Measurements from ENCODE around the gene KLHL8.

The KLHL8 gene

DNA sequence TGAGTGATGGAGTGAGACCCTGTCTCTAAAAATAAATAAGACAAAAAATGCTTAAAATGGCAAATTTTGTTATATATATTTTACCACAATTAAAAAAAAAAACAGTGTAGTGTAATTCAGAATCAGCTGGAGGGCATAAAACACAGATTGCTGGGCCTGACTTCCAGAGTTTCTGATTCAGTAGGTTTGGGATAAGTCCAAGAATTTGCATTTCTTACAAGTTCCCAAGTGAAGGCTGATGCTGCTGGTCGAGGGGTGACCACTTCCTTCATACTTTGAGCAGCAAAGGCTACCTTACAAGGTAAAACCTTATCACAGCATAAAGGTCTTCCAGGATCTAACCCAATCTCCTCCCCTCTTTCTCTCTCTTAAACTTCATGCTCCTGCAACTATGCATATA is 40.7 kb downstream of the KLHL8 start:
- TF ChIP-seq, protein P1, sequence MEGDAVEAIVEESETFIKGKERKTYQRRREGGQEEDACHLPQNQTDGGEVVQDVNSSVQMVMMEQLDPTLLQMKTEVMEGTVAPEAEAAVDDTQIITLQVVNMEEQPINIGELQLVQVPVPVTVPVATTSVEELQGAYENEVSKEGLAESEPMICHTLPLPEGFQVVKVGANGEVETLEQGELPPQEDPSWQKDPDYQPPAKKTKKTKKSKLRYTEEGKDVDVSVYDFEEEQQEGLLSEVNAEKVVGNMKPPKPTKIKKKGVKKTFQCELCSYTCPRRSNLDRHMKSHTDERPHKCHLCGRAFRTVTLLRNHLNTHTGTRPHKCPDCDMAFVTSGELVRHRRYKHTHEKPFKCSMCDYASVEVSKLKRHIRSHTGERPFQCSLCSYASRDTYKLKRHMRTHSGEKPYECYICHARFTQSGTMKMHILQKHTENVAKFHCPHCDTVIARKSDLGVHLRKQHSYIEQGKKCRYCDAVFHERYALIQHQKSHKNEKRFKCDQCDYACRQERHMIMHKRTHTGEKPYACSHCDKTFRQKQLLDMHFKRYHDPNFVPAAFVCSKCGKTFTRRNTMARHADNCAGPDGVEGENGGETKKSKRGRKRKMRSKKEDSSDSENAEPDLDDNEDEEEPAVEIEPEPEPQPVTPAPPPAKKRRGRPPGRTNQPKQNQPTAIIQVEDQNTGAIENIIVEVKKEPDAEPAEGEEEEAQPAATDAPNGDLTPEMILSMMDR (conservative IDR thresholded peaks at IDR 0.05; ENCODE audit: control insufficient read depth, insufficient read depth, low read depth, low read length), result no peak
- peak; percentile 33 for DNase-seq (ENCODE audit: low read depth)
- H3K4me3 ChIP-seq (ENCODE audit: control insufficient read depth, low read depth, low read length), result no peak overlapping the region

DNA sequence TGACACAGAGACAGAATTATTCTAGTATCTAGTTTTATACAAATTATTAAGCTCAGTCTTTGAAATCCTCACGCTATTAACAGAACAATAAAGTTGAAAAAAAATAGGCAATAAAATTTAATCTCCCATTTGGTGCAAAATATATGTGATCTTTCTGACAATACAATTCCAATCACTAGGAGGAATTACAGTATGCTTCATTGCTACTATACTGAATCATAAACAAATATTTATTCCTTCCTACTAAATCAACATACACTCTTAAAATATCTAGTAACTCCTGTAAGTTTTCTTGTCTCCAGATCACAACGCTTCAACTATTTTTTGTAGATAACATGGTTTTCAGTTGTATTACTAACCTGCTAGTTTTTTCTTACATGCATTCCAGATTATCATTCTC is 45.7 kb downstream of the KLHL8 start:
- DNase-seq (ENCODE audit: low read depth), result no peak
- TF ChIP-seq, protein P1 (conservative IDR thresholded peaks at IDR 0.05; ENCODE audit: control insufficient read depth, insufficient read depth, low read depth, low read length), result no peak

DNA sequence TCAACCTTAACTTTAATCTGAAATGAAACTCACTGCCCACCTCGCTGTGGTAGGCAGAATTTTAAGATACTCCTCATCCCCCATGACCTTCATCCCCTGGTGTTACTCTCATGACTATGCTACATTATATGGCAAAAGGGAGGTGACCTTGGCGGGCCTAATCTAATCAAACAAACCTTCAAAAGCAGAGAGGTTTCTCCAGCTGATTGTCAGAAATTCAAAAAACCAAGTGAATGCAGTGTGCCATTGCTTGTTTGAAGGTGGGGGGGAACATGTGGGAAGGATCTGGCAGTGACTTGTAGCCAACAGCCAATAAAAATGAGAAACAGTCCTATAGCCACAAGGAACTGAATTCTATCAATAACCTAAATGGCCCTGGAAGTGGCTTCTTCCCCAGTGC is 48.5 kb downstream of the KLHL8 start:
- TF ChIP-seq, protein P1 (conservative IDR thresholded peaks at IDR 0.05; ENCODE audit: control insufficient read depth, insufficient read depth, low read depth, low read length), result no peak
- no peak for DNase-seq (ENCODE audit: low read depth)
- no peak overlapping the region for H3K4me3 ChIP-seq (ENCODE audit: control insufficient read depth, low read depth, low read length)

More for the DNA sequence above, 45.7 kb downstream of the KLHL8 start:
- no peak overlapping the region for H3K4me3 ChIP-seq (ENCODE audit: control insufficient read depth, low read depth, low read length)

DNA sequence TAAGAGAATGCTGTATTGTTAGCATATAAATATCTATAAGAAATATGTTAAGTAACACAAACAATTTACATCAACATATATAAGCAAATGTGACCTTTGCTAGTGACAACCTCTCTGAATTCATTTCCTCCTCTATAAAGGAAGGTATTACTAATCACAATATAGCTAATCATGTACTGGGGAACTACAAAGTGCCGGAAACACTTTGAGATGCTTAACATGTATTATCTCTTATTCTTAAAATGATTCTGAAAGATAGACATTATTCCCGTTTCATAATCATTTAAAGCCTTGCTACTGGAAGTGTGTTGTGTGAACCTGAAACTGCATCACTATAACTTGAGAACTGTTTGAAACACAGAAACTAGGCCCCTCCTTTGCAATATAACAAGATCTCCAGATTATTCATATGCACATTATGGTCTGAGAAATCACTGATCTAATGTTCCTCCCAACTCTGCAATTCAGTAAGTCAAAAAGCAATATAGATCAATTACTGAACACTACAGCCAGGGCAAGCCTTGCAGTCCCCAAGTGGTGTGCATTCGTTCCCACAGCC is 54.0 kb downstream of the KLHL8 start:
- no peak for DNase-seq (ENCODE audit: low read depth)
- H3K4me3 ChIP-seq (ENCODE audit: control insufficient read depth, low read depth, low read length), result no peak overlapping the region
- TF ChIP-seq, protein P1 (conservative IDR thresholded peaks at IDR 0.05; ENCODE audit: control insufficient read depth, insufficient read depth, low read depth, low read length), result no peak

DNA sequence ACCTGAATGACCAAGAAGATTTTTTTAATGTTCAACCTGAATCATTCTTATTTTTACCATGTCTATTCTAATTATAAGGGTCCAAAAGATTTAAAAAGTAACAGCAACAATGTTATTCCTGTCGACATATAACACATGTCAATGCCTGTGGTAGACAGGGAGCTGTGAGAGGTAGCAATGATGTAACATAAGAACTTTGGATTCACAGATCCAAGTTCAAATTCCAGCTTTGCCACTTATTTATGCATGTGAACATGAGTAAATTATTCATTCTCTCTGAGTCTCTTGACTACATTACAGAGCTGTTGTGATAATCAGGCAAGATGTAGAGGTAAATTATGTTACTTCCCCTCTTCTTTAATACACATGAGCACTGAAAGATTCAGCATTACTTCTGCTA is 54.5 kb downstream of the KLHL8 start:
- TF ChIP-seq, protein P1 (conservative IDR thresholded peaks at IDR 0.05; ENCODE audit: control insufficient read depth, insufficient read depth, low read depth, low read length), result no peak
- no peak for DNase-seq (ENCODE audit: low read depth)
- H3K4me3 ChIP-seq (ENCODE audit: control insufficient read depth, low read depth, low read length), result no peak overlapping the region

DNA sequence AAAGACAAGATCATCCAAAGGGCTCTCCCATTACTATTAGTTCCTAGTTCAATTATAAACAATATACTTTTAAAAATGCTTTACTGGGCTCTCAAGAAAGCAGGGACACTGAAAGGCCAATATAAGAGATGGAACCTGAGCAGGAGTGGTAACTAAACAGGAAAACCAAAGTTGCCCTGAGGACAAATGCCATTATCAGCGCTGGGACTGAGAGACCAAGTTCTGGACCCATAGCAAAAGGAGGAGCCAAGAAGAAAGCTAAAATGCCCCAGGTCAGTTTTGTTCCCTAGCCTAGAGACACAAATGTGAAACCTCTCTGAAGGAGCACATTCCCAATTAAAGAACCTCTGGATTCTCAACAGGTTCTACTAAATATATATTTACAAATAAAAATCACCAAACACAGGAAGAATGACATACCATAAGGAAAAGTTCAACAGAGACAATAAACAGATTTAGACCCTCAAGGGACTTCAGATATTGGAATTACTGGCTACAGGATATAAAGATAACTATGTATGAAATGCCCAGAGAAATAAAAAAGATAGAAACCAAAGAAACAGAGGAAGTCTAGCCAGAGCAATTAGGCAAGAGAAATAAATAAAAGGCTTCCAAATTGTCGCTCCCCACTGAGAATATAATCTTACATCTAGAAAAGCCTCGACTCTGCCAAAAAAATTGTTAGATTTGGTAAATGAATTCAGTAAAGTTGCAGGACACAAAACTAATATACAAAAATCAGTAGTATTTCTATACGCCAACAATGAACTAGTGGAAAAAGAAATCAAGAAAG is 67.1 kb downstream of the KLHL8 start:
- no peak overlapping the region for H3K4me3 ChIP-seq (ENCODE audit: control insufficient read depth, low read depth, low read length)
- TF ChIP-seq, protein P1 (conservative IDR thresholded peaks at IDR 0.05; ENCODE audit: control insufficient read depth, insufficient read depth, low read depth, low read length), result no peak
- DNase-seq (ENCODE audit: low read depth), result no peak
